SK-N-SH treated with all-trans-retinoic acid at 6 μM for 48 hours (cell line): Measurements from ENCODE around the gene MDM4.

Experiments
- ATAC-seq: fragments of 200-7000 bp; cut with Tn5 transposase; 3 replicates; pipeline ENCODE4 v1.9.1; 2020; ENCODE audit warnings: mild to moderate bottlenecking, moderate library complexity
- ARNTL ChIP-seq: fragments of 450-650 bp; formaldehyde crosslinking; IDR thresholded peaks from 2 replicates; pipeline ENCODE4 v1.5.0; 2020; ENCODE audit warnings: low read depth, mild to moderate bottlenecking, moderate library complexity, borderline replicate concordance
- BACH2 ChIP-seq: fragments of 250-450 bp; sonication (Bioruptor Pico); IDR thresholded peaks from 2 replicates; pipeline ENCODE4 v1.9.0; 2021; ENCODE audit warnings: mild to moderate bottlenecking, borderline replicate concordance
- CREB5 ChIP-seq: fragments of 250-450 bp; sonication (Bioruptor Pico); IDR thresholded peaks from 2 replicates; pipeline ENCODE4 v1.5.1; 2020; ENCODE audit warnings: low read depth, mild to moderate bottlenecking, moderate library complexity
- CSRNP3 ChIP-seq: fragments of 250-450 bp; sonication (Bioruptor Pico); IDR thresholded peaks from 2 replicates; pipeline ENCODE4 v1.5.1; 2021; ENCODE audit warnings: mild to moderate bottlenecking, moderate library complexity
- ESRRG ChIP-seq: fragments of 250-450 bp; sonication (Bioruptor Pico); IDR thresholded peaks from 2 replicates; pipeline ENCODE4 v1.6.1; 2021; ENCODE audit warnings: mild to moderate bottlenecking
- GLIS3 ChIP-seq: fragments of 250-450 bp; sonication (Bioruptor Pico); IDR thresholded peaks from 2 replicates; pipeline ENCODE4 v1.5.0; 2020; ENCODE audit warnings: mild to moderate bottlenecking, moderate library complexity
- ISL1 ChIP-seq: fragments of 250-450 bp; sonication (Bioruptor Pico); IDR thresholded peaks from 2 replicates; pipeline ENCODE4 v2.1.2; 2022; ENCODE audit warnings: mild to moderate bottlenecking, moderate library complexity
- OSR1 ChIP-seq: fragments of 250-450 bp; sonication (Bioruptor Pico); IDR thresholded peaks from 2 replicates; pipeline ENCODE4 v1.8.0; 2022; ENCODE audit warnings: moderate library complexity, mild to moderate bottlenecking, inconsistent platforms
- PATZ1 ChIP-seq: fragments of 250-450 bp; sonication (Bioruptor Pico); IDR thresholded peaks from 2 replicates; pipeline ENCODE4 v1.8.0; 2020; ENCODE audit warnings: mild to moderate bottlenecking, moderate library complexity, borderline replicate concordance
- PPARA ChIP-seq: fragments of 250-450 bp; sonication (Bioruptor Pico); IDR thresholded peaks from 2 replicates; pipeline ENCODE4 v1.5.0; 2020; ENCODE audit warnings: mild to moderate bottlenecking, borderline replicate concordance
- RARB ChIP-seq: fragments of 250-450 bp; sonication (Bioruptor Pico); IDR thresholded peaks from 2 replicates; pipeline ENCODE4 v1.8.0; 2021; ENCODE audit warnings: mild to moderate bottlenecking, moderate library complexity
- SNAI2 ChIP-seq: fragments of 250-450 bp; sonication (Bioruptor Pico); IDR thresholded peaks from 2 replicates; pipeline ENCODE4 v1.5.0; 2020; ENCODE audit warnings: mild to moderate bottlenecking, moderate library complexity
- TCF4 ChIP-seq: fragments of 250-450 bp; sonication (Bioruptor Pico); IDR thresholded peaks from 2 replicates; pipeline ENCODE4 v1.8.0; 2021; ENCODE audit warnings: mild to moderate bottlenecking, moderate library complexity, borderline replicate concordance
- TOX ChIP-seq: fragments of 250-450 bp; sonication (Bioruptor Pico); IDR thresholded peaks from 2 replicates; pipeline ENCODE4 v1.8.0; 2021; ENCODE audit warnings: mild to moderate bottlenecking, moderate library complexity, borderline replicate concordance
- ZC3H10 ChIP-seq: fragments of 250-450 bp; sonication (Bioruptor Pico); IDR thresholded peaks from 2 replicates; pipeline ENCODE4 v1.5.1; 2021; ENCODE audit warnings: mild to moderate bottlenecking, moderate library complexity
- ZFP3 ChIP-seq: fragments of 250-450 bp; sonication (Bioruptor Pico); IDR thresholded peaks from 2 replicates; pipeline ENCODE4 v1.5.0; 2020; ENCODE audit warnings: mild to moderate bottlenecking, moderate library complexity
- ZFP30 ChIP-seq: fragments of 450-650 bp; formaldehyde crosslinking; IDR thresholded peaks from 2 replicates; pipeline ENCODE4 v1.5.0; 2022; ENCODE audit warnings: mild to moderate bottlenecking, moderate library complexity
- ZNF565 ChIP-seq: fragments of 450-650 bp; formaldehyde crosslinking; conservative IDR thresholded peaks from 2 replicates; pipeline ENCODE4 v1.5.0; 2020; ENCODE audit warnings: low read depth, mild to moderate bottlenecking, moderate library complexity
- ZNF70 ChIP-seq: fragments of 450-650 bp; formaldehyde crosslinking; IDR thresholded peaks from 2 replicates; pipeline ENCODE4 v1.5.0; 2020; ENCODE audit warnings: mild to moderate bottlenecking, moderate library complexity
- ZNF8 ChIP-seq: fragments of 450-650 bp; formaldehyde crosslinking; IDR thresholded peaks from 2 replicates; pipeline ENCODE4 v1.5.0; 2020; ENCODE audit warnings: mild to moderate bottlenecking, moderate library complexity

Gene MDM4

GRCh38 chr1:204479387-204480136 is 36.6 kb upstream of the MDM4 start:
- no peak for ATAC-seq
- TF ChIP-seq BACH2 (CRISPR knock-in tag) (no peak), GLIS3 (CRISPR knock-in tag) (no peak), ARNTL (CRISPR knock-in tag) (no peak), ZNF70 (no peak), CSRNP3 (no peak), ESRRG (CRISPR knock-in tag) (no peak), ZNF8 (CRISPR knock-in tag) (no peak), TOX (no peak), ZFP30 (CRISPR knock-in tag) (no peak), CREB5 (CRISPR knock-in tag) (no peak), ISL1 (CRISPR knock-in tag) (no peak)
- TF ChIP-seq, all 23 proteins: peak for 0

- ATAC-seq, result no peak
- TF ChIP-seq OSR1 (CRISPR knock-in tag) (no peak), TCF4 (CRISPR knock-in tag) (no peak), ZNF565 (no peak)
Measured at GRCh38 chr1:204480515-204480914, 35.7 kb upstream of the MDM4 start.

GRCh38 chr1:204483791-204484190 is 32.4 kb upstream of the MDM4 start:
- TF ChIP-seq PATZ1 (no peak), CREB5 (CRISPR knock-in tag) (no peak), ZFP30 (CRISPR knock-in tag) (no peak), ISL1 (CRISPR knock-in tag) (no peak)
- TF ChIP-seq, all 23 proteins: peak for 0
- no peak for ATAC-seq

GRCh38 chr1:204486513-204487255 is 29.5 kb upstream of the MDM4 start:
- peak; percentile 38; the same call in 1 of the 3 replicates for ATAC-seq

GRCh38 chr1:204487256-204487615 is 29.0 kb upstream of the MDM4 start:
- TF ChIP-seq ZNF8 (CRISPR knock-in tag) (no peak), ZFP3 (no peak), ZNF70 (no peak), PPARA (CRISPR knock-in tag) (no peak), RARB (CRISPR knock-in tag) (no peak), ESRRG (CRISPR knock-in tag) (no peak), ZFP30 (CRISPR knock-in tag) (no peak), OSR1 (CRISPR knock-in tag) (no peak)
- ATAC-seq, result no peak

- no peak for ATAC-seq
- TF ChIP-seq SNAI2 (CRISPR knock-in tag) (no peak), RARB (CRISPR knock-in tag) (no peak), GLIS3 (CRISPR knock-in tag) (no peak), ISL1 (CRISPR knock-in tag) (no peak), ZC3H10 (CRISPR knock-in tag) (no peak), CSRNP3 (no peak), ESRRG (CRISPR knock-in tag) (no peak)
Measured at GRCh38 chr1:204491655-204492054, 24.6 kb upstream of the MDM4 start.
